Endometrial microvascular endothelial cells (primary cell): ENCODE data around the gene NOTCH2NLA. TPM values are rescaled to one million over a fixed set of nuclear protein-coding genes. Genes with fewer than 3 reads are reported as not detected.
"Not testable (repeated sequence)": the region's sequence is repeated elsewhere in the genome, so short reads cannot be mapped to it uniquely, and the experiment has no call there.

Experiments
- in situ Hi-C: cut with HindIII; loops from 2 replicates; pipeline ENCODE4 v1.10.0; 2017; ENCODE audit warnings: low sequenced_read_pairs, low pct_unique_long_range_greater_than_20kb; ENCODE audit errors: inconsistent ontology term
- total RNA-seq: library from RNA; depleted of rRNA; stranded (reverse); fragments of >200 nt; gene quantifications from one replicate; pipeline ENCODE4 v1.2.3, GENCODE V29; 2015; ENCODE audit errors: inconsistent ontology term

NOTCH2NLA gene
- total RNA-seq, 1 donor from 2014 or later = 3.1 TPM

DNA sequence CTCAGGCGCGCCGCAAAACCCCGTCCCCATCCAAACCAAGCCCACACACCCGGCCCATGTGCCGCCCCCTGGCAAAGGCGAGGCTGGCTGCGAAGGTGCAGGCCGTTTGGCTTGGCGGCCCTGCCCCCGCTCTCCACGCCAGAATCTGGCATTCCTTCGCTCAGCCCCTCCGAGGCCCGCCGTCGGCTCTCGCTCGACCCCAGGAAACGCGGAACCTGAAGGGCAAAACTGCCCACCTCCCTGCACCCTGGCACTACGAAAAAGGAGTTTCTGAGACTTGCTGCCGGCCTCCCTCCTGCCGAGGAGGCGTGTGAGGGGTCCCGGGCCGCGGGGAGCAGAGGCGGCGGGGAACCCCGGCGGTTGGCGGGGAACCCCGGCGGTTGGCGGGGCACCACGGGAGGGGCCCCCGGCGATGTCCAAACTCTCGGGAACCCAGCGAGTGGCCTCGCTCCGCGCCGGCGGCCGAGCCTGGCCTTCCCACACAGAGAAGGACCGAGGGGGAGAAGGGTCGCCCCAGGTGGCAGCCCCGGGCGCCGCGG, 608 bp downstream of the NOTCH2NLA start:
- in situ Hi-C loops = not testable (repeated sequence)

DNA sequence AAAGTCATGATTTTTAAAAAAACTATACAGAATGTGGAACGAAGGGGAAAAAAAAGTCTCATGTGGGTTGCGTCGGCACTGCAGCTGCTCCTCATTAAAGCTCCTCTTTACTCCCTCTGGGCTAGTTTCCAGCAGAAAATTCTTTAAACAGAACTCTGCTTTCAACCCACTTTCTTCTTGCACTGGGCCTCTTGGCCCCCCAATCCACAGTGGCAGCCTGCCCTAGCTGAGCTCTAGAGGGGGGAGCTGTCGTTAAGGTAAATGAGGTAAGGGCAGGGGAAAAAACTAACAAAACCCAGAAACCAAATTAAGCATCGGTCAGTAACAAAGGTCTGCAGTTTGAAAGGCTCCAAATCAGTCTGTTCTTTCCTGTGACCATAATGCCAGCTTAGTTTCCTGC, 54.3 kb downstream of the NOTCH2NLA start:
- in situ Hi-C loops = not testable (repeated sequence)

DNA sequence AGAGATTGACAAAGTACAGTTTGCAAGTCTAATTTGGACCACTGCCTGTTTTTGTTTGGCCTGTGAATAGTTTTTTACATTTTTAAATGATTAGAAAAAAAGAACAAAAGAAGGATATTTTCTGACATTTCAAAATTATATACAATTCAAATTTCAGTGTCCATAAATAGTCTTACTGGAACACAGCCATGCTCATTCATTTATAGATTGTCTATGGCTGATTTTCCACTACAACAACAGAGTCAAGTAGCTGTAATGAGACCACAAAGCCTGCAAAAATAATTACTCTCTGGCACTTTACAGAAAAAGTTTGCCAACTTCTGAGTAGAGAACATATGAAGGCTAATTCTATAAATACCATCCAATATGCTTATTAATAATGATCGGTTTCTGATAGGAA, 61.1 kb downstream of the NOTCH2NLA start:
- in situ Hi-C loops = not testable (repeated sequence)

- in situ Hi-C loops = not testable (repeated sequence)
Measured at GRCh38 chr1:146167273-146167672, 61.5 kb downstream of the NOTCH2NLA start.

DNA sequence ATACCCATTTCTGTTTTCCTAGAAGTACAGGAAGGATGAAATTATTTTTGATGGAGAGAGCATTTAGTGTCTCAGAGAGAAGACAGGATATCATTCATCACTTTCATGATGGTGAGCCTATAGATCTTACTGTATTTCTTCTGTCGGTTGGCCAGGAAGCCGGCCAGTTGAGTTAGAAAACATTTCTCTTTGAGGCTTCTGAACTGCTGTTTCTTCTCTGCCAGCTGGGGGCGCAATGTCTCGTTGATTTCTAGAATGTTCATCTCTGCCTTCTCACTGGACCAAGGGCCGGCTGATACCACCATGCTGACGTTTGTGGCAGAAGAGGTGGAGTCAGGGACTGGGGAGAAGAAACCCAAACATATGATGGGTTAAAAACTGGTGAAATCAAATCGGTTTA, 84.4 kb downstream of the NOTCH2NLA start, which contains the start of gene NBPF10:
Gene NBPF10 (minus strand): TSS at position 340 of the 400 bp plus-strand sequence. CDS start 35 bp downstream, at position 305.
- in situ Hi-C loops = not testable (repeated sequence)

Other genes starting within 250 kb of the NOTCH2NLA start
- gene TXNIP, start 232.4 kb downstream of the NOTCH2NLA start, total RNA-seq = 60.7 TPM
- not detected for gene HJV, start 207.3 kb downstream of the NOTCH2NLA start, total RNA-seq
- under 0.01 TPM for gene NBPF10, start 84.2 kb downstream of the NOTCH2NLA start, total RNA-seq